GM18498 (cell line): ENCODE data around the gene RBKS.
A peak's percentile ranks its signal among the peaks of the same experiment; 100 is the strongest.

ENCODE experiments used
- ATAC-seq: cut with Tn5 transposase; IDR thresholded peaks from one replicate; pipeline ENCODE4 v1.9.1; 2021; ENCODE audit warnings: mild to moderate bottlenecking, moderate library complexity; ENCODE audit not compliant: unreplicated experiment

RBKS gene

DNA sequence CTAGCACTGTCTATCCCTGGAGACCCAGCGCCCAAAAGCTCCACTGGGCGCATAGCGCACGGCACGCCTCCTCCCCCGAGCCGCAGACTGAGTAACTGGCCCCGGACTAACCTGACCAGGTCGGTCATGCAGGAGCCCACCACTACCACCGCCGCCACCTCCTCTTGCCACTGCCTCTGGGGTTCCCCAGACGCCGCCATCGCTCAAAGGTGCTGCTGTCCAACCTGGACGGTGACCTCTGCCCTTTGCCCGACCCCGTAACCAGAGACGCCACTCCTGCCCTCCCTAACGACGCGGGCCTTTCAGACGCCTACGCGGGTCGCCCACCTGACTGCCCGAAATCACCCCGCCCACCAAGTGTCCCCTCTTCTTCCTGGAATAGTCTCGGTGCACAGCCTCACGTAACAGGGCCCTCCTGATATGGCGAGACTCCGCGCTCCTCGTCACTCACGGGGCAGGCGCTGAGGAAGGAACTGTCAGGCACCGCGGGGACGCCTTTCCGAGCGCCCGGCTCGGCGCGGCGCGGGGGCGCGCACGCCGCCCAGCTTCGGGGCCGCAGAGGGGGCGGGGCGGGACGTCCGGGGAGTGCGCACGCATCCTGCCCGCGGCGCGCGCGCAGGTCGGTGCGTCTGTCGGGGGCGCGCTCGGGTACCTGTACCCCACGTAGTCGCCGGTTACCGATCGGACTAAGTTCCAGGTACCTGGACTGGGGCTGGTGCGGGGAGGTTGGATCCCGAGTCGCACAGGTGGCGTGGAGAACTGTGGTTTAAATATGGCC is at the start of gene RBKS, which contains the start of gene BABAM2:
Gene RBKS (minus strand): TSS at position 242 of the 778 bp plus-strand sequence. CDS start 42 bp downstream, at position 200.
Gene BABAM2 (plus strand): TSS at position 584 of the 778 bp plus-strand sequence. CDS start 3,828 bp downstream, outside the sequence.
- peak; percentile 78 for ATAC-seq

DNA sequence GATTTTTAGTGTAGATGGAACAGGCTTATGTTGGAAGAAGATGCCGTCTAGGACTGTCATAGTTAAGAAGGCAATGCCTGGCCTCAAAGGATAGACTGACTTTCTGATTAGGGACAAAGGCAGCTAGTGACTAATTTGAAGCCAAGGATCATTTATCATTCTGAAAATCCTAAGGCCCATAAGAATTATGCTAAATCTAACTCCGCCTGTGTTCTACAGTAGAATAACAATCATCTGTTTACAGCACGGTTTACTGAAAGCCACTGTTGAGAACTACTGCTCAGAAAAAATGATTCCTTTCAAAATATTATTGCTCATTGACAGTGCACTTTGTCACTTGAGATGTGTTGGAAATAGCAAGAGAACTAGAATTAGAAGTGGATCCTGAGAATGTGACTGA is 44.8 kb upstream of the RBKS start:
- no peak for ATAC-seq

DNA sequence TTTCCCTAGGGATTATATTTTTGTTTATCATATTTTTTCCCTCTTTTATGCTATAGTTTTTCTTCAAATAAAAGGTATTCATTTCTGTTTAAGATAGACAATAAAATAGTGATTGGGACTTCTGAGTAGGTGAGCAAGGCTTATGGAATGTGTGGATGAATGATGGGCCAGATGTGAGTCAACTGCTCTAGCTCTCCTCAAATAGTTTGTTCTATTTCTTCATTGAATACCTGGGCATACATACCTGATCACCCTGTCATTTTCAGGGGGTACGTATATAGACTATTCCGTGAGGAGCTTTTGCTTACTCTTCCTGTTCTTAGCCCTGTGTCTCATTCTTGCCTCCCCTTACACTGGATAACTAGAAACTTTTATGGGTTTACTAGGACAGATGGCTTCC is 42.2 kb upstream of the RBKS start:
- ATAC-seq: no peak

DNA sequence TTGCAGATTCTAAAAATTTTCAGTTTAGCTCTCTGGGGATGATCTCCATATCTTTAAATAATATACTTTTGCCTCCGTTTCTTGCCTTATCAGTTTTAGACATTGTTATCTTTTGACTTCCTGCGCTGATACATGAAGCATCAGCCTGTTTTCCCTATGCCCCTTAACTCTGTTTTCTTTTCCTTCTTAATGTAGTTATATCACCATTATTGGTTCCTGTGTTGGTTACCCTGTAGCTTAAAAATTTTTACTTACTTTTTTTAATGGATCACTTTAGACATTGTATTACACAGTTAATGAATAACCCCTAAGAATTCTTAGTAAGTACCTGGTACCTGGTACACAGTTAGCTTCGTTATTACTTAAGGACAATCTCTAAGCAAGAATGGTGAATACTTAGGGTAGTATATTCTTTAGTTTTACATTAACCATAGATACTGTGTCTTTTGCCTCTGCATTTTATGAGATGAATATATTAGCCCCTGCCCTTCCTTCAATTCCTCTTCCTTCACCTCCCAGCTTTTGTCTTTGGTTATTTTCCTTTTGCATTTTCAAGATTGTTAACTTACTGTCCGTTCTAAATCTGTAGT is 41.3 kb upstream of the RBKS start:
- no peak for ATAC-seq

DNA sequence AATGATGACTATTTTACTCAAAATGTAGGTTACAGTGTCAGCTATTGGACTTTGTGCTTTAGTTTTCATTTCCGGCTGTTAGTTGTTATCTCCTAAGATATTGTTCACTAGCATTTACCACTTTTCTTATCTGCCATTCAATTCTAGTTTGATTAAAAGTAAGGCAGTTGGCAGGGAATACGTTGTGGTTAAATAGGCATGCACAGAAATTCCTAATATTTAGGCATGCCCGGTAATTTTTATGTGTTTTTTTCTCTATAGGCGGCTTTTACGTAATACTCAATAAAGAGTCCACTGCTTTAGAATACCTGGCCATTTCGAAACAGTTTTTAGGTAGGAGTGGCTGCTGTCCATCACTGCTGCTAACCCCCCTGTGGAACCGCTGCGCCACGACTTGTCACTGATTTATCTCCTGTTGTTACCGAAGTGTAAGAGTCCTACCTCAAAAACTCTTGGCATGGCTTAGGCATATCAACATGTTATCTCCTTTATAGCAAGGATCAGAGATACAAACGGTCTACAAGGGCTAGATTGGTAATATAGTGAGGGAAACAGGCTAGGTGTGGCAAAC is 39.8 kb upstream of the RBKS start:
- ATAC-seq: no peak

DNA sequence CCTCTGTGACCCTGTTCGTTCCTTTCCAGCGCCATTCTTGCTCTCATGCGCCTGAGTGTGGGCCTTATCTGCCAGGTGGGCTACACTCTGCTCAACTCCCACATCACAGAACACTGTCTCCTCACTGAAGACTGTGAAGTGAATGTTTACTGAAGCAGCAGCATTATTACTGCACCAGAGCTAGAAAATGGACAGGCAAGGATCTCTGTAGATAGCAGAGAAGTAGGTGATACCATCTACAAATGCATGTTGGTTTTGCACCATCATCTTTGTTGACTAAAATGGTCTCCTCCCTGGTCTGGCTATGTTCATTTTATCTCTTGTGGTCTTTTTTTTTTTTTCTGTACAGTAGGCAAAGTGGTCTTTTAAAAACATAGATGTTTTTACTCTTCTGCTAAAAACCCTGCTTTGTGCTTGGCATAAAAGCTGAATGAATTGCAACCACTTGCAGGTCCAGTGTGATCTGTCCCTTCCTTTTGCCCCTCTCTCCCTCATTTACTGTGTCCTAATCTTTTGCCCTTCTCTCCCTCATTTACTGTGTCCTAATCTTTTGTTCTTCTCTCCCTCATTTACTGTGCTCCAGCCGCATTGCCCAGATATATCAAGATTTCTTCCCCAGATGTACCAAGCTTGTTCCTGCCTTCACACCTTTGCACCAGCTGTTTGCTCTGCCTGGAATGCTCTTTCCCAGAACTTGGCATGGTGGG is 35.7 kb upstream of the RBKS start:
- ATAC-seq: no peak

DNA sequence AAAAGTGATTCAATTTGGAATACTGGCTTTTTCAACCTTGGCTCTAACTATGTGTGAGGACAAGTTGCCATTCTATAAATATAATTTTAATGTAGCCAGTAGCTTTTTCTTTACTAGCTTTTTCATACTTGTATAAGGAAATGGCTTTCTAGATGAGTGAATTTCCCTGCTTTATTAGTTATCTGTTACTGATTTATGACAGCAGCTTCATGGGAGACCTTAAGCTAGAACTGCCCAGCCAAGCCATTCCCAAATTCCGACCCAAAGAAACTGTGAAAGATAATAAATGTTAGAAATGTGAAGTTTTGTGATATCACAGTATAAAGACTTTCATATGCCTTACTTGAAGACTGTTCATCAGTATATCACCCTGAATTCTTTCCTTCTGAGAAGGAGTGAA is 32.7 kb upstream of the RBKS start:
- no peak for ATAC-seq

DNA sequence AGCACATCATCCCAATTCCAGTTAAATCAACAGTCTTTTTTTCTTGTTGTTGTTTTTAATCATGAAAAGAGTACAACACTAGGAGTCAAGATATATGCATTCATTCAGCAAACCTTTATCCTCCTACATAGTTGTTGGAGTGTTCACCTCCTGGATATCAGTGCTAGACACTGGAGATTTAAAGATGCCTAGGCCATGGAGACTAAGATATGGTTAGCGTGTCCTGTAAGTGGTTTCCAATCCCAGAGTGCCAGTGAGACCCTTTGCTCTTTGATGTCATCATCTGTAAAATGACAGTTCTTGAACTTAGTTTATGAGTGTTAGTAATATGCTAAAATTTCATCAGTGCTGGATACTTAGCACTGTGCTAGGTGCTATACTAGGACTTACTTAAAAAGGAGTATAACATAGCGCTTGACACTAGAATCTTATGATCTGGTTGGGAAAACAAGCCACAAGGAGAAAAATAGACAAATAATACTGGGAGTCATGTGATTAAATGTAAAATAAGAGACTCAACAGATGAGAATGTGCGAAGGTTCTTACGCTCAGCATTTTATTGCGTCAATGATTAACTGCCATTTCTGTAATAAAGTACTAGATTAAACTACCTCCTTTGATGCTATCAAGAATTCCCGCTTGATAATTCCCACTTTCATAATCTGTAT is 31.8 kb upstream of the RBKS start:
- ATAC-seq: no peak

DNA sequence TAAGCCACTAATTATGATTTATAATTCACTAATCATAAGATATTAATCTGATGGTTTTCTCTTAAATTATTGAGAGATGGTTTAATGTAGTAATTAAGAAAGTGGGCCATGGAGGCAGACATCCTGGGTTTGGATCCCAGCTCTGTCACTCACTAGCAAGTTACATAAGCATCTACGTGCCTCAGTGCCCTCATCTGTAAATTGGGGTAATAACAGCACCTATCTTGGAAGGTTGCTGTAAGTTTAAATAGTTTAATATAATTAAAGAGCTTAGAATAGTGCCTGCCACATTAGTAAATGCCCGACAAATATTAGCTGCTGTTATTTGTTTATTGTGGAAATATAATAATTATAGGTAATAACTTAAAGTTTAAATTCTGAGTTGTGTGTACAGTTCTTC is 31.2 kb upstream of the RBKS start:
- ATAC-seq: no peak

DNA sequence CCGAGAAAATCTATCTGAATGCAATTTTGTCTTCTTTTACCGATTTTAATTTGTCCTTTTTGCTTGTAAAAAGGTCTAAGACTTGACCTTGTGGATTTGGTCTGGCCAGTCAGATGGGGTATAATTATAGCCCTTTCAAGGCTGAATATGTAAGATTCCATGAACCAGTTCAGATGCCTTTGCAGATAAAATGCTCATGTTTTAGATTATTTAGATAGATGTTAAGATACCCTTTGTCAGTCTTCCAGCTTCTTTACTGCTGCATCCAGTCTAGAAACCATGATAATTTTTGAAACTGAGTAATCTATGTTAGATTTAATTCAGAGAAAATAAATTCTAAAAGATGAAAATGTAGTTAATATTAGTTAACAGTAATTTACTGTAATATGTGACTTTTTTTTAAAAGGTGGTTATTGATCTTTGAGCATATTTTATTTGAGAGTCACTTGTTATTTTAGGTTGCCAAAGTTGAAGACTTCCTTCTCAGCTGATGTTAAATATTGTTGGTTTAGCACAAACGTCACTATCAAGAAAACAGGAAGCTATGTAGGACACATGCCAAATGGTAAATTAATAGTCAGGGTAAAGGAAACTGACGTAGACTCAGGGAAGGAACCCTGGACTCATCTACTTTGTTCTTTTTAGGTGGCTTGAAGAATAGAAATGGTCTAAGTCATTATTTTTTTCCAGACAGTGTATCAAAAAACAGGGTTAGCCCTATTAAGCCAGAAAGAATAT is 30.1 kb upstream of the RBKS start:
- ATAC-seq: no peak

DNA sequence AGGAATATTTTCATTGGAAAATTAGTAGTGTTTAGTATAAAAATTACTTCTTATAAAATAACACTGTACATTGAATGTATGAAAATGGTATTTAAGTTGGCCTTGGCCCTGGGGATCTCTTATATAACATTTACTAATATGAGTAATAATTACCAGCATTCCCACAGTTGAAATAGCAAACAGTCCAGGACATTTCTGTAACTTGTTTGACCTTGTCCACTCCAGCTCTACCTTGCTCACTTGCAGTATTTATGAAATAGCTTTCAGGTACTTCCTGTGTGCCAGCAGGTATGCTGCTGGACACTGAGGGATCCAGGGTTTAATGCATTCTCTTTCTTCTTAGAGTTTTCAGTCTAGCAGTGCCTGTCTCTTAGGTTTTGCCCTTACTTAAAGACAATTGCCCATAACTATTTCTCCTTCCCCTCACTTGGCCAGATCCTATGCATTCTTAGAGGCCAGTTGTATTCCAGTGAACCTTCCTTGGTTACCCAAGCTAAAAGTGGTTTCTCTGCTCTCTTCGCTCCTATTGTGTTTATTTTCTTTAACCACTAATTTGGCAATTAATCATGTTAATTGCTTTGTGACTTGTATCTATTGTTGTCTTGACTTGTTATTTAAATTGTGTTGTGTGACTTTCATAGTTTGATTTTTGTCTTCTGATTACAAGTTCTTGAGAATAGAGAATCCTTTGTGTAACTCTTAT is 26.3 kb upstream of the RBKS start:
- ATAC-seq: no peak

DNA sequence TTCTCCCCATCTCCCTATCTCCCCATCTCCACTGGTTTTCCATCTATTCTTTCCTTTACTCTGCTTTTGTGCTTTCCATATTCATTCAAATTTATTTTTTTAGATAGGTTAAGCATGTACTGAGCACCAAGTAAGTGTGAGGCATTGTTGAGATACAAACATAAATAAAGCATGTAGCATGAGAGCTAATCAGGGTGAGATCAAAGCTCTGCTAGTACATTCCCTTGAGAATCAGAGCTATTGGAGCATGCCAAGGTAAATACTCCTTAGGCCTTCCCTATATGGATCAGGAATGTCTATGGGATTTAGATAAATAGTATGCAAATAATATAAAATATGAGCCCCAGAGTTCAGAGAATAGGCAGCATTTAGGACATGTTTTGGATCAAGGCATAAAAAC is 25.7 kb upstream of the RBKS start:
- no peak for ATAC-seq

DNA sequence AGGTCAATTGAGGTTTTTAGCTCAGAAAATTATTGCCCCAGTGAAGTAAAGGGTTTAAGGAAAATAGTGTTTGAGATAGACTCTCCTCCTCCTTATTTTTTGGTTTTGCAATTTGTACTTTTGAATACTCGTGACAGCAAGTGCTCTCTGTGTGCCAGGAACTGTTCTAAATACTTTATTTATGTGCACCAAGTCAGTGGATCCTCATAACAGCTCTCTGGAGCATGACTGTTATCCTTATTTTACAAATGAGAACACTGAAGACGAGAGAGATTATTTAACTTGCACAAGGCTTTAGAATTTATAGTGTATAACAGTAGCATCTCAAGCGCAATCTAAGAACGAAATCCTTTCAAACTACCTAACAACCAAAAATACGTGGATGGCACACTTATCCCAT is 25.0 kb upstream of the RBKS start:
- no peak for ATAC-seq

DNA sequence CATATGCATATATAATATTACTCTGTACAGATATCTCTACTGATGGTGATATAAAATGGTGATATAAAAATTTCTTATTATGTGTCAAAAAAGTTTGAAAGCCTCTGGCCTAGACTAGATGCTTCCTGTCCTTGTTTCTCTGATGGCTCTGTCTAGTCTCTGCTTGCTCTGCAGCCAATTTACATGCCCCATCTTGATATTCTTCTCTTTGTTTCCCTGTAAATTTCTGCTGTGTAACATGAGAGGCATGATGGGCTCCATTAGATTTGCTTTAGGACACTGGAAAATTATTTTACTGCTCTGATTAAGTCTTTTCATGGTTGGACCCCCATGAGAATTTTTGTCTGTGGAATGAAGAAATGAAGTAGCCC is 24.6 kb upstream of the RBKS start:
- no peak for ATAC-seq

DNA sequence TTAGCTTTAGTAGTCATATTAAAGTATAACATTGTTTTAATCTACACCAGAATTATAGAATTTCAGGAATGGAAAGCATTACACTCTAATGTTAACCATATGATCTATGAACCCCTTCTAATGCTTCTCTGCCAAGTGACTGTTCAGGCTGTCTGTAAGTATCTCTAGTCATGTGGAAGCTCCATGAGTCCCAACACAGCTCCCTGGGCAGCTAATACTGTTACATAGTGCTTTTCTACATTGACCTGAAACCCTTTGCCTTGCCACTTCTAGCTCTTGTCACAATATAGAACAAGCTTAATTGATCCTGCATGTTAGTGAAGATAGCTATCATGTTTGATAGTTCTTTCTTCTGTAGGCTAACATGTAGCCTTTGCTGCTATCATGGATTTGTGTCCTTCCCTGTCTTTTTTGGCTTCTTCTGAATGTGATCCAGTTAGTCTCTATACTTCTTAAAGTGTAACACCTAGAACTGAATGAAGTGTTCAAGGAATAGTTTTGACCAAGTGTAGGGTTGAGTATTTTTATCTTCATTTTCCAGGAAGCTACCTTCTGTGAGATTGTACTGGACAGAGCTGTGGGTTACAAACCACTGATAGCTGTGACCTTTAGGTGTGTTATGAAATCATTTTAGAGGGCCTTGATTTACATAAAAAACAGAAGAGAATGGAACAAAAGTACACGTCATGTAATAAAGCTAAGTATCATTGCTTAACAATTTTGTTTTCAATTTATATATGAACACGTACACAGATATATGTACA is 24.0 kb upstream of the RBKS start:
- ATAC-seq: no peak

DNA sequence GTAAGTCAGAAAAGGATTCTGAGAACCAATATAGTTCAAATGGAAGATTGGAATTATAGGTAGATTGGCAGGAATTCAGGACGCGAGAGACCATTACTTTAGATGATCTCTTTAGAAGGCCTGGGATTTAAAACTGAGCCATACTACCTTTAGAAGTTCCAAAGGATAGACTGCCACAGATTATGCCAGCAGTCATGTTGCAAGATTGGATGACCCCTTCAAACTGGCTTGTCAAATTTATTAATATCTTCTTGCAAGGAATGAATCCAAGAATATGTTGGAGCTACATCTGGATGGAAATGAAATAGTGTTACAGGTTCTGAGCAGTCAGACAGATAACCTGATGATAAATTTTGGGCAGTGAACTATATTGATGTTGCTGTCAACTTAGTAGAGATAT is 22.3 kb upstream of the RBKS start:
- no peak for ATAC-seq

DNA sequence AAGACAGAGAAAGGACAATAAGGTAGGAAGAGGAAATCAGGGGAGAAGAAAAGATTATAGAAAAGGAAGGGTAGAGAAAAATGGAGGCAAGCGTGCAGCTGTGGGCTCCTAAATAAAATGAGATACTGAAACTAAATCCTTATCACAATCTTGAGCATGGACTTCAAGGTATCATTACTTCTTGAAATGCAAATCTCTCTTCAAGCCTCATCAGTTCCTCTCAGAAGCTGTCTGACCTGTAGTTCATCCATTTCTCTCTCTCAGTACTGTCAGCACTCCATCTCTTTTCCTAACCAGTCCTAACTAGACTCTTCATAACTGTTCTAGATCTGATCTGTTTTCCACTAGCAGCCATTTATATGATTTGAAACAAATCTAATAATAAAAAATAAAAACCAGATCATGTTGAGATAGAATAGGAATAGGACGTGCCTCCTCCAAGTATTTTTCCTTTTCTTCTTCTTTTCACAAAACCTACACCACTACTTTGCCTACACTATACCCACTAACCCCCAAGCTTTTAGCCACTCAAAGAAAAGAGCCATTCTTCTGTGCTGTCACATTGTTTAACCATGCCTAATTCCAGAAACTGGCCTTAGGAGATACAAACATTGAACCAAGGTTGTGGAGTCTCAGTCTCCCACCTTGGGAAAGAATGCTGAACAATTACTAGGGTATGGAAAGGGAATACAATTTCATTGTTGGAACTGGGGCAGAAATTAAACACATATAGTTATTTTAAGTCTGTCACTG is 21.4 kb upstream of the RBKS start:
- no peak for ATAC-seq

DNA sequence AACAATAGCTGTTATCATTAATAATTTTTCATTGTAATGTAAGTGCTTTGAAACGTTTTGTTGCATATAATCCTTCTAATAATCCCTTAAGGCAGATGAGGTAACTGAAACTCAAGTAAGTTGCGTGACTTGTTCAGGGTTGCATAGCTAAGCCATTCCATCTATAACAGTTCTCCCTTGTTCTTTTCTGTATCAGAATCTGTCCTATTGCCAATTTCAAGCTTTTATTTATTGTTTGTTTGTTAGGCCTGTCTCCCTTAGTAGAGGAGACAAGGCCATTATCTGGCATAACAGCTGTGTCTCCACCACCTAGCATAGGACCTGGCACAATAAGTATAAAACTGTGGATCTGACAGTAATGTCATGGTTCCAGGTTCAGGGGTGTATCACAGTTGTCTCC is 19.7 kb upstream of the RBKS start:
- no peak for ATAC-seq
